CD14-positive monocyte (primary cell): Measurements from ENCODE around the gene ANTKMT. TPM values are rescaled to one million over a fixed set of nuclear protein-coding genes. Genes with fewer than 3 reads are reported as not detected.

Experiments used
- DNase-seq, 3 donors: peaks; one replicate each; pipeline ENCODE4 v3.0.0-alpha.2; 2011 to 2022
- H2AFZ ChIP-seq: 2 replicates; pipeline ENCODE4 v1.6.0; 2012; ENCODE audit warnings: mild to moderate bottlenecking, low read depth, low read length, inconsistent platforms; ENCODE audit not compliant: insufficient read depth, poor library complexity, severe bottlenecking
- H3K27ac ChIP-seq, 2 donors: 1 replicate in 1 of 2; 2 replicates in 1 of 2; pipeline ENCODE4 v1.5.1; 2012 to 2013; ENCODE audit warnings: low read length in 2 of 2, control low read depth in 1 of 2, inconsistent platforms in 1 of 2, low read depth in 1 of 2, mild to moderate bottlenecking in 1 of 2
- H3K27me3 ChIP-seq, 2 donors: one replicate each; pipeline versions ENCODE4 v1.6.0 to v1.6.1; 2011 to 2013; ENCODE audit warnings: low read length in 2 of 2; ENCODE audit not compliant: control insufficient read depth in 2 of 2, insufficient read depth in 2 of 2
- H3K36me3 ChIP-seq, 2 donors: replicated peaks in 1 of 2; 1 replicate in 1 of 2; 2 replicates in 1 of 2; pipeline versions ENCODE4 v1.5.1 to v1.6.1; 2012 to 2013; ENCODE audit warnings: low read length in 2 of 2, control low read depth in 1 of 2, inconsistent platforms in 1 of 2, mild to moderate bottlenecking in 1 of 2; ENCODE audit not compliant: insufficient read depth in 2 of 2, control insufficient read depth in 1 of 2
- H3K4me1 ChIP-seq, 2 donors: 1 replicate in 1 of 2; 2 replicates in 1 of 2; pipeline versions ENCODE4 v1.5.1 to v1.6.1; 2012 to 2013; ENCODE audit warnings: low read length in 2 of 2, control low read depth in 1 of 2, inconsistent platforms in 1 of 2, mild to moderate bottlenecking in 1 of 2, moderate library complexity in 1 of 2; ENCODE audit not compliant: insufficient read depth in 2 of 2, control insufficient read depth in 1 of 2
- H3K4me2 ChIP-seq: replicated peaks from 2 replicates; pipeline ENCODE3; 2012; ENCODE audit warnings: low read length, moderate library complexity, mild to moderate bottlenecking; ENCODE audit not compliant: poor library complexity, severe bottlenecking; ENCODE audit errors: extremely low read depth
- H3K4me3 ChIP-seq, 3 experiments: fragments of 200-600 bp in 1 of 3; sonication (generic) in 1 of 3; replicated peaks in 1 of 3; 1 replicate in 2 of 3; 2 replicates in 1 of 3; pipeline ENCODE4 v1.5.1; 2011 to 2013; ENCODE audit warnings: low read length in 3 of 3, mild to moderate bottlenecking in 3 of 3, control low read depth in 2 of 3, low read depth in 2 of 3, inconsistent platforms in 1 of 3, moderate library complexity in 1 of 3
- H3K79me2 ChIP-seq: 2 replicates; pipeline ENCODE4 v1.6.0; 2012; ENCODE audit warnings: mild to moderate bottlenecking, control low read depth, inconsistent platforms, low read length, moderate library complexity; ENCODE audit not compliant: insufficient read depth
- H3K9ac ChIP-seq: 2 replicates; pipeline ENCODE4 v1.6.0; 2017; ENCODE audit warnings: low read length, mild to moderate bottlenecking; ENCODE audit not compliant: insufficient read depth, poor library complexity, severe bottlenecking
- H3K9me3 ChIP-seq, 2 donors: replicated peaks in 1 of 2; 1 replicate in 1 of 2; 2 replicates in 1 of 2; pipeline versions ENCODE4 v1.5.1 to v1.6.1; 2012 to 2013; ENCODE audit warnings: low read length in 2 of 2, control low read depth in 1 of 2; ENCODE audit not compliant: control insufficient read depth in 1 of 2, insufficient read depth in 1 of 2
- H4K20me1 ChIP-seq: 2 replicates; pipeline ENCODE4 v1.6.0; 2012; ENCODE audit warnings: mild to moderate bottlenecking, low read length, control low read depth, moderate library complexity; ENCODE audit not compliant: insufficient read depth
- H3K27ac Mint-ChIP-seq, 7 donors: one replicate each; pipeline ENCODE4 v1.8.0; 2020; ENCODE audit warnings: mild to moderate bottlenecking in 7 of 7, mixed read lengths in 7 of 7, moderate library complexity in 6 of 7, inconsistent platforms in 2 of 7
- H3K27me3 Mint-ChIP-seq, 3 donors: one replicate each; pipeline ENCODE4 v1.8.0; 2021 to 2022; ENCODE audit warnings: low read depth in 3 of 3, mild to moderate bottlenecking in 3 of 3, mixed read lengths in 3 of 3, moderate library complexity in 3 of 3, inconsistent platforms in 1 of 3
- H3K36me3 Mint-ChIP-seq, 2 donors: one replicate each; pipeline ENCODE4 v1.8.0; 2020; ENCODE audit warnings: mixed read lengths in 2 of 2, inconsistent platforms in 1 of 2, mild to moderate bottlenecking in 1 of 2
- H3K4me1 Mint-ChIP-seq: one replicate; pipeline ENCODE4 v1.8.0; 2020; ENCODE audit warnings: mild to moderate bottlenecking, mixed read lengths
- H3K4me3 Mint-ChIP-seq, 2 donors: one replicate each; pipeline ENCODE4 v1.8.0; 2020; ENCODE audit warnings: mild to moderate bottlenecking in 2 of 2, mixed read lengths in 2 of 2, moderate library complexity in 1 of 2
- H3K9me3 Mint-ChIP-seq, 7 donors: one replicate each; pipeline ENCODE4 v1.8.0; 2020 to 2022; ENCODE audit warnings: mixed read lengths in 7 of 7, mild to moderate bottlenecking in 6 of 7, moderate library complexity in 6 of 7, inconsistent platforms in 2 of 7
- WGBS: methylation state at CpG from one replicate; pipeline ENCODE4 v1.1.5; 2013; ENCODE audit warnings: missing lambda C conversion rate; ENCODE audit not compliant: insufficient coverage; 5-methylcytosine and 5-hydroxymethylcytosine counted together
- intact Hi-C, 2 donors: fragments of 100-400 bp; cut with micrococcal nuclease; formaldehyde crosslinking; loops; one replicate each; pipeline versions ENCODE4 v1.15.0 to v1.15.1; 2023
- polyA plus RNA-seq, 3 donors: library from polyadenylated mRNA; depleted of rRNA in 1 of 3; unstranded in 2 of 3; stranded (reverse) in 1 of 3; fragments of 300-500 nt in 2 of 3; fragments of >200 nt in 1 of 3; fragmentation: Illumina TruSeq in 2 of 3; gene quantifications; 1 replicate in 2 of 3; 2 replicates in 1 of 3; pipeline ENCODE4 v1.2.3, GENCODE V29; 2012 to 2021
- TF ChIP-seq, protein P1 (sequence below): fragments of 200-600 bp; IDR thresholded peaks from one replicate; pipeline ENCODE4 v1.8.0; 2022; ENCODE audit warnings: antibody characterized with exemption, mild to moderate bottlenecking

The ANTKMT gene
- polyA plus RNA-seq, 3 donors, result 21.5 to 56.3 (median 34.4) TPM

DNA sequence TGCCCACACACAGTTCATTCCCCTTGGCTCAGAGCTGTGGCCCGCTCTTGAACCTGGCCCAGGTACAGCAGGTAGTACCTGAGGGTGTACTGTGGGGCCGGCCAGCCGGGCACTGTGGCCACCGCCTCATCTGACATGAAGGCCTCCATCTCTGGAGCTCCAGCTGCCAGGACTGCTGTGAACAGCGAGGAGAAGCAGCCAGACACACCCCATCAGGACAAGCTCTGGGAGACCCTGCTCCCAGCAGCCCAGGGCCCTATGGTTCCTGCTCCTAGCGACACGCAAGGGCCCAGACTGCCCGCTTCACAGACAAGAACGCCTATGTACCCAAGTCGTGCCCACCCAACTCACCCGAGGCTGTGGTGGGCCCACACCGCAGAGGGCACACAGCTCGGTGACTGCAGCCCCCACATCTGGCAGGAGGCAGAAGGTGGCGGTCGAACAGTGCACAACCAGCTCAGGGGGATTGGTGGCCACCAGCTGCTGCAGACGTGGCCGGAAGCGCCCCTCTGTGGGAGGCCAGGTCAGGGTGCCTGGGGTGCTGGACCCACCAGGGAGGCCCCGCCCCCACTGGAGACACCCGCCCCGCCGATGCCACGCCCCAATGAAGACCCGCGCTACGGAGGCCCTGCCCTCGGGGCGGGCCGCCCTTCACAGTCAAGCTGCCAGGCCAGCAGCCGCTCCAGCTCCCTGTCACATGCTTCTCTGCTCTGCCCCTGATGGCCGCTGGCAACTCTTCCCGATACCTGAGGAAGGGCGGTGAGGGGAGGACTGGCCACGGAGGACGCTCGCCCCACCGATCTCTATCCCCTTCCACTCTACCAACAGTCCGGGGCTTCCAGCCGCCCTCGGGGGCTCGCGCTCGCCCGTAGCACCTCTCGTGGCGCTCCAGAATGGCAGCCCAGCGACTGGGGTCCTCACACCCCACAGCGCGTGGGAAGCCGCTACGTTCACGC is 41.8 kb upstream of the ANTKMT start:
- H3K27me3 ChIP-seq, result peaks cover 3 to 30% of the 10 kb centered on the region in 2 donors
- Mint-ChIP-seq H3K9me3 (peaks cover 0 to 5% (median 0%) of the 10 kb centered on the region in 7 donors), H3K36me3 (peaks cover 16 to 22% of the 10 kb centered on the region in 2 donors), H3K27ac (peak overlapping the region in 4 of 7 donors; percentile 25 to 84 (median 53)), H3K4me3 (peak overlapping the region; percentile 79 to 90), H3K27me3 (peaks cover 21 to 37% (median 23%) of the 10 kb centered on the region in 3 donors), H3K4me1 (peaks cover 33% of the 10 kb centered on the region)
- peak overlapping the region; percentile 95 for H3K4me2 ChIP-seq
- peaks cover 33% of the 10 kb centered on the region for H3K79me2 ChIP-seq
- TF ChIP-seq, protein P1, sequence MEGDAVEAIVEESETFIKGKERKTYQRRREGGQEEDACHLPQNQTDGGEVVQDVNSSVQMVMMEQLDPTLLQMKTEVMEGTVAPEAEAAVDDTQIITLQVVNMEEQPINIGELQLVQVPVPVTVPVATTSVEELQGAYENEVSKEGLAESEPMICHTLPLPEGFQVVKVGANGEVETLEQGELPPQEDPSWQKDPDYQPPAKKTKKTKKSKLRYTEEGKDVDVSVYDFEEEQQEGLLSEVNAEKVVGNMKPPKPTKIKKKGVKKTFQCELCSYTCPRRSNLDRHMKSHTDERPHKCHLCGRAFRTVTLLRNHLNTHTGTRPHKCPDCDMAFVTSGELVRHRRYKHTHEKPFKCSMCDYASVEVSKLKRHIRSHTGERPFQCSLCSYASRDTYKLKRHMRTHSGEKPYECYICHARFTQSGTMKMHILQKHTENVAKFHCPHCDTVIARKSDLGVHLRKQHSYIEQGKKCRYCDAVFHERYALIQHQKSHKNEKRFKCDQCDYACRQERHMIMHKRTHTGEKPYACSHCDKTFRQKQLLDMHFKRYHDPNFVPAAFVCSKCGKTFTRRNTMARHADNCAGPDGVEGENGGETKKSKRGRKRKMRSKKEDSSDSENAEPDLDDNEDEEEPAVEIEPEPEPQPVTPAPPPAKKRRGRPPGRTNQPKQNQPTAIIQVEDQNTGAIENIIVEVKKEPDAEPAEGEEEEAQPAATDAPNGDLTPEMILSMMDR, result no peak
- peak overlapping the region; percentile 32 to 82 (median 40) for H3K4me3 ChIP-seq
- DNase-seq, result peak in 2 of 3 donors; percentile 17 to 20
- intact Hi-C loops, result loop anchor here in 1 of 2 donors (2.0 kb wide), 1 partner anchor 16 kb away; no protein-coding TSS in a partner anchor
- WGBS, result 34% methylated on average over 29 of the region's 52 CpGs
- peaks cover 37 to 58% of the 10 kb centered on the region in 2 donors for H3K4me1 ChIP-seq
- H3K9ac ChIP-seq, result peak overlapping the region; percentile 49
- no peaks in the 10 kb centered on the region for H3K9me3 ChIP-seq
- H3K36me3 ChIP-seq, result peaks cover 10 to 21% of the 10 kb centered on the region in 2 donors
- peak overlapping the region; percentile 82 for H2AFZ ChIP-seq
- no peak overlapping the region for H3K27ac ChIP-seq
- H4K20me1 ChIP-seq, result peaks cover 44% of the 10 kb centered on the region
